ENCODE measurements around the gene SUSD6. TPM values are rescaled to one million over a fixed set of nuclear protein-coding genes. Genes with fewer than 3 reads are reported as not detected.
A peak's percentile ranks its signal among the peaks of the same experiment; 100 is the strongest.

Gene SUSD6
- total RNA-seq, 4 donors from 2014 or later, result 35.5 to 56.7 (median 51.0) TPM

- H3K4me3 ChIP-seq (ENCODE audit: low read depth, poor library complexity, severe bottlenecking), result no peak overlapping the region
These were observed 62.3 kb downstream of the SUSD6 start for GRCh38 chr14:69673578-69674305.

GRCh38 chr14:69674546-69675244 is 63.3 kb downstream of the SUSD6 start:
- WGBS, 2 donors, result 67 to 70% methylated on average over 3 of the region's 3 CpGs
- intact Hi-C loops (cut with DNase I; ENCODE audit: low total_unique reads), result no loop called here
- H3K4me3 ChIP-seq (ENCODE audit: low read depth, poor library complexity, severe bottlenecking), result no peak overlapping the region
- no peak for DNase-seq (ENCODE audit: low spot score in 2 of 2)
- TF ChIP-seq POLR2A (IDR thresholded peaks at IDR 0.05) (no peak), CTCF (IDR thresholded peaks at IDR 0.05) (no peak)

More at GRCh38 chr14:69673578-69674305, 62.3 kb downstream of the SUSD6 start:
- no peak for DNase-seq (ENCODE audit: low spot score in 2 of 2)
- intact Hi-C loops (cut with DNase I; ENCODE audit: low total_unique reads), result no loop called here
- TF ChIP-seq POLR2A (IDR thresholded peaks at IDR 0.05) (no peak), CTCF (IDR thresholded peaks at IDR 0.05) (no peak)
- WGBS, 2 donors, result 22 to 36% methylated on average over 9 of the region's 9 CpGs

GRCh38 chr14:69675245-69675583 is 63.8 kb downstream of the SUSD6 start:
- intact Hi-C loops (cut with DNase I; ENCODE audit: low total_unique reads), result no loop called here
- no peak overlapping the region for H3K4me3 ChIP-seq (ENCODE audit: low read depth, poor library complexity, severe bottlenecking)
- TF ChIP-seq CTCF (IDR thresholded peaks at IDR 0.05) (no peak), POLR2A (IDR thresholded peaks at IDR 0.05) (no peak)
- WGBS, 2 donors, result 23 to 29% methylated on average over 1 of the region's 1 CpG
- DNase-seq (ENCODE audit: low spot score in 2 of 2), result peak in 1 of 2 donors; percentile 78

GRCh38 chr14:69675877-69676416 is 64.6 kb downstream of the SUSD6 start:
- H3K4me3 ChIP-seq (ENCODE audit: low read depth, poor library complexity, severe bottlenecking), result no peak overlapping the region
- DNase-seq (ENCODE audit: low spot score in 2 of 2), result no peak
- TF ChIP-seq POLR2A (IDR thresholded peaks at IDR 0.05) (no peak), CTCF (IDR thresholded peaks at IDR 0.05) (no peak)
- intact Hi-C loops (cut with DNase I; ENCODE audit: low total_unique reads), result no loop called here
- 76 to 83% methylated on average over 2 of the region's 2 CpGs for WGBS, 2 donors

- 89 to 98% methylated on average over 2 of the region's 2 CpGs for WGBS, 2 donors
These were observed 65.3 kb downstream of the SUSD6 start for GRCh38 chr14:69676723-69677122.

More at GRCh38 chr14:69676723-69677122, 65.3 kb downstream of the SUSD6 start:
- H3K4me3 ChIP-seq (ENCODE audit: low read depth, poor library complexity, severe bottlenecking), result no peak overlapping the region
- DNase-seq (ENCODE audit: low spot score in 2 of 2), result no peak
- intact Hi-C loops (cut with DNase I; ENCODE audit: low total_unique reads), result no loop called here
- no peak for TF ChIP-seq CTCF (IDR thresholded peaks at IDR 0.05)
- TF ChIP-seq POLR2A (IDR thresholded peaks at IDR 0.05), result no peak

Measured in lower leg skin (tissue), 4 donors.